Measurements from ENCODE around the gene ALAD.
"Not testable (repeated sequence)": the region's sequence is repeated elsewhere in the genome, so short reads cannot be mapped to it uniquely, and the experiment has no call there.

The ALAD gene

DNA sequence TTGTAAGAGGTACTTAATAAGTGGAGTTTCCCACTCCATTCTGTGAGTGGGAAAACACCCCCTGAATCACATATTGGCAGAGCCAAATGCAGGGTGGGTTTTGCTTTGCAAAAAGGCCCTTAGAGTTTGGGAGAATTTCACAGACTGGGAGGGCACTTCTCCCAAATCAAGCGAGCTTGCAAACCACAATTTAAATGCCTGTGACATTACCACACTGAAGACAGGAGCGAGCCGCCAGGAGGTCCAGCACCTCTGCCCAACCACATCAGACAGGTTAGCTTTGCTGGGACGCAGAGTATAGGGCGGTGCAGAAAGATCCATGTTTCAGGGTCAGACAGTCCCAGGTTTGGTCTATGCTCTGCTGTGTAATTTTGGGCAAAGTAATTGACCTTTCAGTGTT, 2.3 kb downstream of the ALAD start:
- DNase-seq (ENCODE audit: low read depth): no peak

DNA sequence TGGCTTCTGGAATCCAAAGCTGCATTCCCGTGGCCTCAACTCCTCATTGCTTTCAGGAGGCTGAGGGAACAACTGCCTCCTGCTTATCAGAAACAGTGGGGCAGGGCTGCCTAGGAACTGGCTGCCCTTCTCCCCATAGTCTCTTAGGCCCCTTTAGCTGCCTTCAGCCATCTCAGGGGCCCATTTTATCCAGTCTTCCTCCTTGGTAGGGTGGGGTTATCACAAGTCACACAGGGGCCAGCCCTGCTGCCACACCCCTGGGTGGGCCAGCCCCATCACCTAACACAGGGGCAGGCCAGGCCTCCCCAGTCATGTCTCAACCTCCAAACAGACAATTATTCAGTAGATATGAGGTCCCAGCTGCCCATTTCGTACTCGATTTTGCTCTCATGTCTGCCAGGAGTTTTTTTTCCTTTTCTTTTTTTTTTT, 3.9 kb downstream of the ALAD start:
- DNase-seq (ENCODE audit: low read depth): no peak

DNA sequence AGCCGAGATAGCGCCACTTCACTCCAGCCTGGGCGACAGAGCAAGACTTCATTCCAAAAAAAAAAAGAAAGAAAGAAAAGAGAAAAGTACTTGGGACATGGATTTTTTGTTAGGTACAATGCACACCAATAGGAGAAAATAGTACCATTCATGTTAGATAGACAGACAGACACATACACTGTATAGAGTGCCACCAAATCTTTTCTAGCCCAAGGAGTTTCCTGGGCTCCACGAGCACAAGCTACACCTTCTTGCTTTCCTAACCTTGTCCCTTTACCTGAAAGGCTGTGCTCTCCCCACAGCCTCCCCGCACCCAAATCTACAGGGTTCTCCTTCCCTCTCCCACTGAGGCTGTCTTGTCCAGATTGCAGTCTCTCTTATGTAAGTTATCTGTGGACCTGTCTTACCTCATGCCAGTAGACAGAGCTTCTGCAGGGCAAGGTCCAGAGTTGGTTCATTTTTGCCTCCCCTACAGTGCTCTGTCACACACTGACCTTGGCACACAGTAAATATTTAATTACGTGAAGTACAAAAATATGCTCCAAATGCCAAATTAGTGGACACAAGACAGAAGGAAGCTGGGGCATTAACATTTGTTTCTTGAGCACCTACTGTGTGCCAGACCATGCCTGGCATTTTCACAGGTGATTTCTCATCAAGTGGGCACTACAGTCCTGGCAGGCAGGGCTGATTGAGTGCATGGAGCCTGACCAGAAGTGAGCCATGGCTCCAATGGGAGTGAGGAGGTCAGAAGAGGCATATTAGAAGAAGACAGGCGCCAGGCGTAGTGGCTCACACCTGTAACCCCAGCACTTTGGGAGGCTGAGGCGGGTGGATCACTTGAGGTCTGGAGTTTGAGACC, 5.9 kb downstream of the ALAD start:
- no peak for DNase-seq (ENCODE audit: low read depth)

DNA sequence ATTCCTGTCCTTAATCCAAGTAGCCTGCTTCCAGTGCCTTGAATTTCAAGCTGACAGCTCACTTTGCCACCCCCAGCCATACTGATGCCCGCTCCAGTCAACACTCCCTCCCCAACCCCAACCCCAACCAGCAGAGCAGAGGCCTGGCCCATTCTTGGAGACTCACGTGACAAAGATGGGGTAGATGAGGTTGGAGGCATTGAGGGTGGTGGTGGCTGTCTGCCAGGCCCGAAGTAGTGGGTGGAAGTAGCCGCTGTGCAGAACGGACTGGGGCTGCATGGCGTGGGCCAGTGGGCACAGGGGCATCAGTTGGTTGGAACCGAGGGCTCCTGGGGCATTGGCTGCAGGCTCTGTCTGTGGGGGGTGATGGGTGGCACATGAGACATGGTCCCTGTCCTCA, 7.8 kb downstream of the ALAD start:
- no peak for DNase-seq (ENCODE audit: low read depth)

DNA sequence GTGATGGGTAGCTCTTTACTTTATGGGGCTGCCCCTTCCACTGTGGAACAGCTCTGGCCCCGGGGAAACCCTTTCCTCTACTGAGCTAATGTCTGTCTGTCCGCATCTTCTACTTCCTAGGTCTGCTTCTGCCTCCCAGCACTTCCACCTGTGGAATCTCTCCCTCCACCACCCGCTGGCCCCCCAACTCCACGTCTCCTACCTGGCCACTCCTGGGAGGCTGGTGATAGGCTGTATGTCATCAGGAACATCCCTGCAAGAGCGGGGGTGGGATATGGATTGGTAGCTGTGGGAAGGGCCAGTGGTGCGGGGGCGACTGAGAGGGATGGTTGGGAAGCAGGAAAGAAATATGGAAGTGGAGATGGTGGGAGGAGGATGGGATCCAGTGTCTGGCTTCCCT, 9.2 kb downstream of the ALAD start:
- no peak for DNase-seq (ENCODE audit: low read depth)

DNA sequence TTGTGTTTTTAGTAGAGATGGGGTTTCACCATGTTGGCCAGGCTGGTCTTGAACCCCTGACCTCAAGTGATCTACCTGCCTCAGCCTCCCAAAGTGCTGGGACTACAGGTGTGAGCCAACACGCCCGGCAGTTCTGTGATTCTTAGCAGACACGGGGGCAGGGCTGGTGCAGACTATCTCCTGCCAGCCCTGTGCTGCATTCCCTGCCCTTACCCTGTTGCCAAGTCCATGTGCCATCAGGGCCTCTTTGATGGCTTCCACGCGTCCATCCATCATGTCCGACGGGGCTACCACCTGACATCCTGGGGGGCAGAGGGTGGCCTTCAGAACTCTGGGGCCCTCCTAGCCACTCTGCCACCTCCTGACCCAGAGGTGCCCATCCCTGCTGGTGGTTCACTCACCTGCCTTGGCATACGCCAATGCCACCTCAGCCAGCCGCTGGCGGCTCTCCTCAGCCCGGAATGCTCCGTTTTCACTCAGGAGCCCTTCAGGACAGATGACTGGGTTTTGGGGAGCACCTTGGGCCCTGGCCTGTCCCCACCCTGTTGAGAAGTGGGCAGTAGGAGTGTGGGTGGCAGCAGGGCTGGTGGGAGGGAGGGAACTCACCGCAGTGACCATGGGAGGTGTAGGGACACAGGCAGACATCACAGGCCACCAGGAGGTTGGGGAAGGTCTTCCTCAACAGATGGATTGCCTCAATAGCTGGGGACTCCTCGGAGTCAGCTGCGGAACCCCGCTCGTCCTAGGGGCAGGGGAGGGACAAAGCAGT, 10.7 kb downstream of the ALAD start:
- DNase-seq (ENCODE audit: low read depth): no peak

DNA sequence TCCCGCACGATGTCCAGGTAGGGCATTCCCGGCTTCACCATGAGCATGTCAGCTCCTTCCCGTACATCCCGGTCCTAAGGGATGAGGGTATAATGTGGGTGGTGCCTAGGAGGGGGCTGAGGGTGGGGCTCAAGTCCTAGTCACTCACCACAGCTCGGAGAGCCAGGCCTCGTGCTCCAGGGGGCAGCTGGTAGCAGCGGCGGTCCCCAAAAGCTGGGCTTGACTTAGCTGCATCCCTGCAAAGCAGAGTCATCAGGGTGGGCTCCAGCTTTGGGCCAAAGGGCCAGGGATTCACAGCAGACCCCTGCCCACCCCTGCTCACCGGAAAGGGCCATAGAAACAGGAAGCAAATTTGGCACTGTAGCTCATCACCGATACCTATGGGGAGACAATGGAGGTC, 11.6 kb downstream of the ALAD start:
- no peak for DNase-seq (ENCODE audit: low read depth)

DNA sequence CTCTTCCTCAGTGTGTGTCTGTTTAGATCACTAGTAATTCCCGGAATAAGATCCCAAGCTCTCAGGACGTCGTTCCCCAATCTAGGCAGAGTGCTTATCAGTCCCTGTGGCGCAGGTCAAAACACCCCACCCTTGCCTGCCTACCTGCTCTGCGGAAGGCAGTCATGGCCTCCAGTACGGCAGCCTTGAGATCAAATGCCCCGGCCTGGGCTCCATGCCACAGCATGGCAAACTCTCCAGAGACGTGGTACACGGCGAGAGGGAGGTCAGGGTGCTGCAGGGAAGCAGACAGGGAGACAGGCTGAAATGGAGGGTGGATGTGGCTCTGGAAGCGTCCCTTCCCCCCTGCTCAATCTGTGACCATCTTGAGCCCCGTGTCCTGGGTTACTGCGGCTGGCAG, 12.3 kb downstream of the ALAD start:
- DNase-seq (ENCODE audit: low read depth): no peak

DNA sequence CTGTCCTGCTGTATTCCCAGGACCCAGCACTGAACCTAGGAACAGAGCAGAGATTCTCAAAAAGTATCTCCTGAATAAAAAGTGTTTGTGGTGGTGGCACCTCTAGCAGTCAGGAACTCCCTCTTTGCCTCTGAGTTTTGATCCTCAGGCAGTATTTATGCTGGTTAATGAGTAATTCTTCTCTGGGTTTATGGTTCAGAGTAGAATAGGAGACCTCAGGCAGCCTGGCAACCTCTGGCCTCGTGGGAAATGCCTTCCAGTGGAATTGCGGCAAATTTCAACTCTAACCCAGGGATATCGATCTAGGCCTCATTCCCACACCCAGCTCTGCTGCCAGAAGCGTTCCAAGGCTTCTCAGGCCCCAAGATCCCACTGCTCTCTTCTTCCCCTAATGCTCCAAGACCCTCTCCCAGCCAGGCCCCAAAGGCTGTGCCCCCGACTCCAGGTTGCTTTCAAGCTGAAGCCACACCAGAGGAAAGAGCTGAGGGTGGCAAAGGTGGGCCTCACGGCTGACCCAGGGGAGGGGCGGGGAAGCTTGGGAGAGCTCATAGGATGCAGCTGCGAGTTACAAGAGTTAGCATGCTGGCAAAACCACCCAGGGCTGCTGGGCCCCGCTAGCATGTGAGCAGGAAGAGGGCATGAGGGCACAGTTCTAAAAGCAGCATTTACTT, 13.4 kb downstream of the ALAD start:
- no peak for DNase-seq (ENCODE audit: low read depth)

DNA sequence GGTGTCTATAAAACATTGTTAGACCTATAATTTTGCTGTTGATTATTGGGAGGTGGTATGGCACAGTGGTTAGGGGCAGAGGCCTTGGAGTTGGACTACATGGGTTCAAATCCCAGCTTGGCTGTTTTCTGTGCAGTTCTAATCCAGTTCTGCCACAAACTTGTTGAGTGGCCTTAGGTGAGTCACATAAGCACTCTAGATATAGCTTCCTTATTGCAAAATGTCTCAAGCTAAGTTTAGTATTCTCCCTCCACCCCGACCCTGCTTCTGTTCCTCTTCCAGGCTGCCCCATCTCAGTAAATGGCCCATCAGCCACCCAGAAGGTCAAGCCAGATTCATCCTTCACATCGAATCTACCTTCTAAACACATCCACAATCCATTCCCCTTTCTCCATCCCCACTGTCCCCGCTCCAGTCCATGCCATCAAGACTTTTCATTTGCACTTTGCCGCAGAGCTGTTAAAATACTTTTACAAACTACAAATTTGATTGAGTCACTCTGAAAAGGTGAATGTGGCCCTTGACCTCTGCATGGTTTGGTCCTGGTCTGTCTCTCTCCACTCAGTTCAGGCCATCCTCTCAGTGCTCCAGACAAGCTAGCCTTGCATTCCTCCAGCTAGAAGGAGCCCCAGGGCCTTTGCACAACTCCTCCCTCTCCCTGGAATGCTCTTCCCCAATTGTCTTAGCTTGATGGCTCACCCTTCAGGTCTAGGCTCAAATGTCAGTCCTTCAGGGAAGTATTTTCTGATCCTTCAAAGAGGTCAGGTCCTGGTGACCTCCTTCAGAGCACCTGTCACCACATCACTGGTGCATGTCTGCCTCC, 14.3 kb downstream of the ALAD start:
- DNase-seq (ENCODE audit: low read depth): no peak

DNA sequence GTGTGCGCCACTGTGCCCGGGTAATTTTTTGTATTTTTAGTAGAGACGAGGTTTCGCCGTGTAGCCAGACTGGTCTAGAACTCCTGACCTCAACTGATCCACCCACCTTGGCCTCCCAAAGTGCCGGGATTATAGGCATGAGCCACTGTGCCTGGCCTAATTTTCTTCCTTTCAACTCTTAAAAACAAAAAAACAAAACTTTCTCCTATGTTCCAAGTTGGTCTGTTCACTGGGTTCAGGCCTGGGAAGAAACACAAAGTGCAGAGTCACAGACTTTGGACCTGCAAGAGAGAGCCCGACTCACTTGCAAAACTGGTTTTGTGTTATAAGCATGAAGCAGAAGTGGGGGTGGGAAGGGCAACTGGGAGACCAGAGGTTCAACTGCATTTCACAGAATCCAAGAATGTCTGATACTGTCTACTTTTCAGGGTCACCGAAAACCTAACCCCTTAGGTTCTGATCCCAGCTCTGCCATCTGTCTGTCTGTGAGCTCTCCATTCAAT, 19.1 kb downstream of the ALAD start:
- DNase-seq (ENCODE audit: low read depth): no peak

DNA sequence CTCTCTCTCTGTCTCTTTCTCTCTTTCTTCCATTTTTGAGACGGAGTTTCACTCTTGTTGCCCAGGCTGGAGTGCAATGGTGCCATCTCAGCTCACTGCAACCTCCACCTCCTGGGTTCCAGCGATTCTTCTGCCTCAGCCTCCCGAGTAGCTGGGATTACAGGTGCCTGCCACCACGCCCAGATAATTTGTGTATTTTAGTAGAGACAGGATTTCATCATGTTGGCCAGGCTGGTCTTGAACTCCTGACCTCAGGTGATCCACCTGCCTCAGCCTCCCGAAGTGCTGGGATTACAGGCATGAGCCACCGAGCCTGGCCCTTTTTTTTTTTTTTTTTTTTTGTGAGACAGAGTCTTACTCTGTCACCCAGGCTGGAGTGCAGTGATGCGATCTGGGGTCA, 19.6 kb downstream of the ALAD start:
- DNase-seq (ENCODE audit: low read depth): not testable (repeated sequence)

DNA sequence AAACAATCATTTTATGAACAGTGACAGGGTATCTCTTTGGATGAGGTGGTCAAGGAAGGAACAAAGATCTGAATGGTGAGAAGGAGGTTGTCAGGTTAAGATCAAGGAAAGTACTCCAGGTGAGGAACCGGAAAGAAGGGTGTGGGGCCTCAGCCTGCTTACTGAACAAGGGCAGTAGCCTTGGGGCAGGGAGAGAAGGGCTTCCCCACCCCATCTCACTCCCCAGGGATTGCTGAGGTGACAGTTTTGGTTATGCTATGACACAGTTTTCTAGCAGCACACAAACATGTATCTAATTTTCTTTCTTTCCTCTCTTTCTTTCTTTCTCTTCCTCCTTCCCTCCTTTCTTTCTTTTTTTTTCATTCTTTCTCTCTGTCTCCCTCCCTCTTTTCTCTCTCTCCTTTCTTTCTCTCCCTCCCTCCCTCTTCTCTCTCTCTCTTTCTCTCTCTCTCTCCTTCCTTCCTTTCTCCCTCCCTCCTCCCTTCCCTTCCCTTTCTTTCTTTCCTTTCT, 20.2 kb downstream of the ALAD start:
- DNase-seq (ENCODE audit: low read depth): no peak

DNA sequence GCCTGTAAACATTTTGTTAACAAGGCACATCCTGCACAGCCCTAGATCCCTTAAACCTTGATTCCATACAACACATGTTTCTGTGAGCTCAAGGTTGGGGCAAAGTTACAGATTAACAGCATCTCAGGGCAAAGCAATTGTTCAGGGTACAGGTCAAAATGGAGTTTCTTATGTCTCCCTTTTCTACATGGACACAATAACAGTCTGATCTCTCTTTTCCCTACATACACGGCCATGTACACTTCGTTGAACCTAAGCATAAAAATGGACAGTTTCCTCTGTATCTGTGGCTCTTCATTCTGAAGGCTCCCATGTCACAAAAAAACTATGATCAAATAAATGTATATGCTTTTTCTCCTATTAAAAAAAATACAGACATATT, 21.3 kb downstream of the ALAD start:
- DNase-seq (ENCODE audit: low read depth): not testable (repeated sequence)

DNA sequence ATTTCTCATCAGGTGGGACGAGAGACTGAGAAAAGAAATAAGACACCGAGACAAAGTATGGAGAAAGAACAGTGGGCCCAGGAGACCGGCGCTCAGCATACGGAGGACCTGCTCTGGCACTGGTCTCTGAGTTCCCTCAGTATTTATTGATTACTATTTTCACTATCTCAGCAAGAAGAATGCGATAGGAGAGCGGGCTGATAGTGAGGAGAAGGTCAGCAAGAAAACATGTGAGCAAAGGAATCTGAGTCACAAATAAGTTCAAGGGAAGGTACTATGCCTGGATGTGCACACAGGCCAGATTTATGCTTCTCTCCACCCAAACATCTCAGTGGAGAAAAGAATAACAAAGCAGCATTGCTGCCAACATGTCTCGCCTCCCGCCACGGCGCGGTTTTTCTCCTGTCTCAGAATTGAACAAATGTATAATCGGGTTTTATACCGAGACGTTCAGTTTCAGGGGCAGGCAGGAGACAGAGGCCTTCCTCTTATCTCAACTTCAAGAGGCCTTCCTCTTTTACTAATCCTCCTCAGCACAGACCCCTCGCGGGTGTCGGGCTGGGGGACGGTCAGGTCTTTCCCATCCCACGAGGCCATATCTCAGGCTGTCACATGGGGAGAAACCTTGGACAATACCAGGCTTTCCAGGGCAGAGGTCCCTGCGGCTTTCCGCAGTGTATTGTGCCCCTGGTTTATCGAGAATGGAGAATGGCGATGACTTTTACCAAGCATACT, 21.8 kb downstream of the ALAD start:
- not testable (repeated sequence) for DNase-seq (ENCODE audit: low read depth)

DNA sequence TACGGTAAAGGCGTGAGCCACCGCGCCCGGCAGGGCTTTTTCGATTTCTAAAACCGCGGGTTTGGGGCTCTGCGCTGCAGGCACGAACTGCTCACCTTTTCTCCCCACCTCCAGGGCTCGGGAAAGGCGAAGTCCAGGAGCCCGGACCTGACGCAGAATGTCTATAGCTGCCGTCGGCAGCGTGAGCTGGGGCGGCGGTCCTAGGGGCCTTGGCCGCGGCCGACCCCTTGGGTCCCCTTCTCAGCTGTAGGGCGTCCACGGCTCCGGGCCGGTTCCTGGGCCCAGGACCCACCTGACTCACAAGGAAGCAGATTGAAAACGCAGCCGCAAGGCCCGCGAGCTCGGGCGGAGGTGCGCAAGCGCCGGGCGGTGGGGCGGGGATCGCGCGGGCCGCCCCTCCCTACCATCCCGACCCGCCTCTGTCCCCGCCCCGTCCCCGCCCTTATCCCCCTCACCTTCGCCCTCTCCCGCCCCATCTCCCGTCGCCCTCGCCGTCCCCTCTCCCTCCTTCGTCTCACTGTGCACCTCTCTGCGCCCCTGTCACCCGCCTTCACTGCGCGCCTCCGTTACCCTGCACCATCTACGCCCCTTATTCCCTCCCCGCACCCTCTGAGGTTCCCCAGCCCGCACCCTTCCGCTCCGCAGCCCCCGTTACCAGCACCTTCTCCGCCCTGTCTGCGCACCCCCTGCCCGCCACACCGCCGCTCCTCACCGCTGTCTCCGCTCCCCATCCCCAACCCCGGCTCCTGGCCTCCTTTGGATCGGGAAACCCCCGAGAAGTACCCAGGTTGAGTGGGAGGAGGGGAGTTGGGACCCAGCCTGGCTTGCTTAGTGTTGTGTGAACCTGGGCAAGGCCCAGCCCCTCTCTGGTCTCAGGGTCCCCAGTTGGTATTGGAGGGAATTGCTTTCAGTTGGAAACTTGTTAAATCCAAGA, 24.2 kb downstream of the ALAD start, which contains the start of gene HDHD3:
TSS of gene HDHD3 (minus strand) at position 353 of the 934 bp plus-strand sequence. CDS start 2,632 bp downstream, outside the sequence.
- peak; percentile 31 for DNase-seq (ENCODE audit: low read depth)

DNA sequence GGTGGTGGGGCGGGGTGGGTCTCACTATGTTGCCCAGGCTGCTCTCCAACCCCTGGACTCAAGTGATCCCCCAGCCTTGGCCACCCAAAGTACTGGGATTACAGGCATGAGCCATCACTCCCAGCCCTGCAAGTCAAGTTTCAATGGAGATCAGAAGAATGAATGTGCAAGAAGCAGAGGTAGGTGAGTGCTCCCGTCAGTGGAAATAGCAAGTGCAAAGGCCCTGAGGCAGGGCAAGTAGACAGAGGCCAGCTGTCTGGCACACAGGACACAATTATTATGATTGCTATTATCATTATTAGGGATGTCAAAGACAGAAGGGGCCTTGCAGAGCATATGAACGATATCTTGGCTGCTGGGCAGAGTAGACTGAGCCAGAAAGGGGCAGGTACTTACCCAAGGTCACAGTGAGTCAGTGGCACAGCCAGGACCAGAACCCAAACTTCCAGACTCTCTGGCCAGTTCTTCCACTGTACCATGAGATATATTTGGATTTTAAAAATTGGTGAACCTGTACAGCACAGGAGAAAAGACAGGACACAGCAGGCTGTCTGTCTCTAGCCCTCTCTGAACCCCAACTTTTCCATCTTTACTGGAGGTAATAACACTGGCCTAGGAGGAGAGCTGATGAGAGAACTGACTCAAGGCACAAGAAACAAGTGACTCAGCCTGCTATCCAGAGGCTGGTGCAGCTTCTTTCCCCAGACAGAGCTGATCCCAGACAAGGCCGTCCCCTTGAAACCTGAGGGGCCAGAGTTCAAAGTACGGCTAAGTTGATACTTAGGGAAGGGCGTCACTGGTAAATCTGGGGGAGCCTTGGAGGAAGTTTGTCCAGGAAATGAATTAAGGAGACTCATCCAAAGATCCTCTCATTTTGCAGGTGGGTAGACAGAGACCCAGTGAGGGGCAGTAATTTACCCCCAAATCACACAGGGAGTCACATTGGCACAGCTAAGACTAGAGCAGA, 25.7 kb downstream of the ALAD start:
- DNase-seq (ENCODE audit: low read depth): no peak

DNA sequence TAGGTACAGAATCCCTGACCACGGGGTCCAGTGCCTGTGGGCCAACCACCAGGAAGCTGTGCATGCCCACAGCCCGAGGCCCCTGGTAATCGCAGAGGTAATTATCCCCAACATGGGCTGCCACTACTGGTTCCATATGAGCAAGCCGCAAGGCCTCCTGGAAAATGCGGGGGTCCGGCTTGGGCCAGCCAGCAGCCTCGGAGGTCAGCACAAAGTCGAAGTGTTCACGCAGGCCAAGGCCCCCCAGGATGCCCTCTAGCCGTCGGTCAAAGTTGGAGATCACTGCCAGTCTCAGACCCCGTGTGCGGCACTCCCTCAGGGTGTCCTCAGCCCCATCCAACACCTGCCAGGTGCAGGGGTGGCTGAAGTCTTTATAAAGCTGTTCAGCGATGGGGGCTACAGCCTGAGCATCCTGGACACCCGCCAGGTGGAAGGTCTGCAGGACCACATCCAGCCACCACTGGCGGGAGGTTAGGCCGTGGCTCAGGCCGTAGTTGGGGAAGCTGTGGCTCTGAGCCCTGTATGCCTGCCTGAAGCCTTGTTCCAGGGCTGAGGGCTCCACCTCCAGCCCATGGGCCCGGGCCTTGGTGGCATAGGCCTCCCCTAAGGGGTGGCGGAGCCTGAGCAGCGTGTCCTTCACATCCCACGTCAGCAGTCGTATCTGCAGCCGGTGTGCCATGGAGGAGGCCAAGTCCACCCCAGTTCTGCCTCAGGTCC, 27.2 kb downstream of the ALAD start:
- no peak for DNase-seq (ENCODE audit: low read depth)
